Suppressor macrophage treated with lipopolysaccharide for 1 hour (primary cell): ENCODE results near the gene EFNA5.
"Not testable (repeated sequence)": the region's sequence is repeated elsewhere in the genome, so short reads cannot be mapped to it uniquely, and the experiment has no call there.

Source experiments
- DNase-seq, 3 donors: peaks; one replicate each; pipeline ENCODE4 v3.0.0-alpha.2; 2020 to 2022

Gene EFNA5

GRCh38 chr5:107474716-107475489 is 195.8 kb downstream of the EFNA5 start:
- peak; percentile 43 to 80 (median 70) for DNase-seq

- DNase-seq, result no peak
Measured at GRCh38 chr5:107474361-107474715, 196.4 kb downstream of the EFNA5 start.

- DNase-seq, result no peak
Measured at GRCh38 chr5:107472620-107473064, 198.1 kb downstream of the EFNA5 start.

- peak in 1 of 3 donors; percentile 20 for DNase-seq
Measured at GRCh38 chr5:107470295-107470582, 200.5 kb downstream of the EFNA5 start.

GRCh38 chr5:107469485-107470294 is 201.0 kb downstream of the EFNA5 start:
- DNase-seq, result peak; percentile 53 to 75 (median 75)

GRCh38 chr5:107469064-107469463 is 201.7 kb downstream of the EFNA5 start:
- peak in 1 of 3 donors; percentile 3 for DNase-seq

GRCh38 chr5:107468276-107468675 is 202.5 kb downstream of the EFNA5 start:
- no peak for DNase-seq

- no peak for DNase-seq
Measured at GRCh38 chr5:107467137-107467932, 203.4 kb downstream of the EFNA5 start.

GRCh38 chr5:107466233-107466769 is 204.4 kb downstream of the EFNA5 start:
- DNase-seq, result no peak

- no peak for DNase-seq
Measured at GRCh38 chr5:107464876-107465275, 205.9 kb downstream of the EFNA5 start.

- DNase-seq, result no peak
Measured at GRCh38 chr5:107464416-107464815, 206.3 kb downstream of the EFNA5 start.

GRCh38 chr5:107463731-107464130 is 207.0 kb downstream of the EFNA5 start:
- no peak for DNase-seq

- no peak for DNase-seq
Measured at GRCh38 chr5:107461770-107462169, 209.0 kb downstream of the EFNA5 start.

- no peak for DNase-seq
Measured at GRCh38 chr5:107460789-107461188, 209.9 kb downstream of the EFNA5 start.

GRCh38 chr5:107459605-107460004 is 211.1 kb downstream of the EFNA5 start:
- DNase-seq, result no peak

- no peak for DNase-seq
Measured at GRCh38 chr5:107458322-107458721, 212.4 kb downstream of the EFNA5 start.

GRCh38 chr5:107457881-107458280 is 212.9 kb downstream of the EFNA5 start:
- no peak for DNase-seq

GRCh38 chr5:107457138-107457537 is 213.6 kb downstream of the EFNA5 start:
- no peak for DNase-seq

- no peak for DNase-seq
Measured at GRCh38 chr5:107456281-107456715, 214.4 kb downstream of the EFNA5 start.

- no peak for DNase-seq
Measured at GRCh38 chr5:107455111-107455544, 215.6 kb downstream of the EFNA5 start.

GRCh38 chr5:107451827-107452226 is 218.9 kb downstream of the EFNA5 start:
- not testable (repeated sequence) for DNase-seq

- no peak for DNase-seq
Measured at GRCh38 chr5:107451028-107451427, 219.7 kb downstream of the EFNA5 start.

- no peak for DNase-seq
Measured at GRCh38 chr5:107450531-107450930, 220.2 kb downstream of the EFNA5 start.
